PC-9 (cell line): Measurements from ENCODE around the gene CEBPA.

Experiments
- EZH2 ChIP-seq: fragments of 200-600 bp; sonication (generic); IDR thresholded peaks from 2 replicates; pipeline ENCODE4 v1.8.0; 2017; ENCODE audit warnings: antibody characterized with exemption, low read depth
- TF ChIP-seq, protein P1 (sequence below): fragments of 200-600 bp; sonication (generic); conservative IDR thresholded peaks from 2 replicates; pipeline ENCODE4 v1.6.1; 2017; ENCODE audit warnings: mixed run types, antibody characterized with exemption, mild to moderate bottlenecking, moderate library complexity

- TF ChIP-seq, protein P1, sequence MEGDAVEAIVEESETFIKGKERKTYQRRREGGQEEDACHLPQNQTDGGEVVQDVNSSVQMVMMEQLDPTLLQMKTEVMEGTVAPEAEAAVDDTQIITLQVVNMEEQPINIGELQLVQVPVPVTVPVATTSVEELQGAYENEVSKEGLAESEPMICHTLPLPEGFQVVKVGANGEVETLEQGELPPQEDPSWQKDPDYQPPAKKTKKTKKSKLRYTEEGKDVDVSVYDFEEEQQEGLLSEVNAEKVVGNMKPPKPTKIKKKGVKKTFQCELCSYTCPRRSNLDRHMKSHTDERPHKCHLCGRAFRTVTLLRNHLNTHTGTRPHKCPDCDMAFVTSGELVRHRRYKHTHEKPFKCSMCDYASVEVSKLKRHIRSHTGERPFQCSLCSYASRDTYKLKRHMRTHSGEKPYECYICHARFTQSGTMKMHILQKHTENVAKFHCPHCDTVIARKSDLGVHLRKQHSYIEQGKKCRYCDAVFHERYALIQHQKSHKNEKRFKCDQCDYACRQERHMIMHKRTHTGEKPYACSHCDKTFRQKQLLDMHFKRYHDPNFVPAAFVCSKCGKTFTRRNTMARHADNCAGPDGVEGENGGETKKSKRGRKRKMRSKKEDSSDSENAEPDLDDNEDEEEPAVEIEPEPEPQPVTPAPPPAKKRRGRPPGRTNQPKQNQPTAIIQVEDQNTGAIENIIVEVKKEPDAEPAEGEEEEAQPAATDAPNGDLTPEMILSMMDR, result no peak
- no peak for TF ChIP-seq EZH2
Observed at GRCh38 chr19:33306191-33306590, 3.9 kb upstream of the CEBPA start.
